SU-DHL-6 (cell line): ENCODE measurements around the gene RBM19.

Experiments
- CTCF ChIP-seq: fragments of 200-600 bp; sonication (generic); IDR thresholded peaks from one replicate; pipeline ENCODE4 v1.5.1; 2017; ENCODE audit warnings: antibody characterized with exemption, mild to moderate bottlenecking, low read length, moderate library complexity; ENCODE audit not compliant: insufficient read depth, poor library complexity, severe bottlenecking
- EZH2phosphoT487 ChIP-seq: fragments of 200-600 bp; sonication (generic), shearing (Covaris generic); conservative IDR thresholded peaks from 2 replicates; pipeline ENCODE4 v1.6.1; 2018; ENCODE audit warnings: mild to moderate bottlenecking, antibody characterized with exemption, low read length, moderate library complexity, mixed read lengths

GRCh38 chr12:113845900-113846674 lies 120.0 kb downstream of the RBM19 start:
- TF ChIP-seq CTCF = no peak
- TF ChIP-seq EZH2phosphoT487 = no peak
